H1 (cell line): Measurements from ENCODE around the gene ARHGAP26. TPM values are rescaled to one million over a fixed set of nuclear protein-coding genes. Genes with fewer than 3 reads are reported as not detected.

Experiments
- CTCF ChIA-PET: fragments of 300-600 bp; sonication (Branson Sonifier 250); formaldehyde crosslinking; loops from one replicate; lab custom pipeline; 2021; ENCODE audit not compliant: partially characterized antibody; lab: Charles Lee
- POLR2A ChIA-PET: fragments of 300-600 bp; sonication (Branson Sonifier 250); formaldehyde crosslinking; loops from one replicate; lab custom pipeline; 2021; ENCODE audit warnings: inconsistent platforms; ENCODE audit not compliant: partially characterized antibody; lab: Charles Lee
- DNase-seq, 2 experiments: peaks; one replicate each; pipeline versions ENCODE4 v3.0.0 to v3.0.0-alpha.2; 2010 to 2022; ENCODE audit warnings: low spot score in 2 of 2, low read depth in 1 of 2, mixed read lengths in 1 of 2
- FAIRE-seq: peaks from 2 replicates; lab custom pipeline; 2011; peaks lifted over from hg19 to GRCh38; lab: Jason Lieb, UNC
- H2AFZ ChIP-seq: 2 replicates; pipeline ENCODE4 v1.8.1; 2012; ENCODE audit warnings: low read length, inconsistent platforms
- H2AK5ac ChIP-seq: 2 replicates; pipeline ENCODE4 v1.6.1; 2013; ENCODE audit warnings: low read depth, low read length
- H2BK120ac ChIP-seq: replicated peaks from 2 replicates; pipeline ENCODE3; 2013; ENCODE audit warnings: low read depth, low read length, inconsistent platforms
- H2BK12ac ChIP-seq: 2 replicates; pipeline ENCODE4 v1.6.1; 2013; ENCODE audit warnings: low read depth, low read length
- H2BK15ac ChIP-seq: 2 replicates; pipeline ENCODE4 v1.6.1; 2013; ENCODE audit warnings: low read length
- H2BK20ac ChIP-seq: 2 replicates; pipeline ENCODE4 v1.6.1; 2013; ENCODE audit warnings: low read length
- H2BK5ac ChIP-seq: 2 replicates; pipeline ENCODE4 v1.6.1; 2013; ENCODE audit warnings: low read depth, low read length
- H3K14ac ChIP-seq: 2 replicates; pipeline ENCODE4 v1.6.1; 2013; ENCODE audit warnings: inconsistent platforms; ENCODE audit not compliant: insufficient read length
- H3K18ac ChIP-seq: 2 replicates; pipeline ENCODE4 v1.6.1; 2013; ENCODE audit warnings: low read length; ENCODE audit errors: extremely low read depth
- H3K23ac ChIP-seq: 2 replicates; pipeline ENCODE4 v1.6.1; 2013; ENCODE audit warnings: inconsistent platforms; ENCODE audit not compliant: insufficient read length
- H3K23me2 ChIP-seq: 2 replicates; pipeline ENCODE4 v1.6.1; 2013; ENCODE audit warnings: low read depth, low read length
- H3K27ac ChIP-seq: 2 replicates; pipeline ENCODE4 v1.6.1; 2011; ENCODE audit warnings: low read depth, low read length, inconsistent platforms
- H3K27me3 ChIP-seq, 4 experiments: replicated peaks in 1 of 4; 1 replicate in 1 of 4; 2 replicates in 3 of 4; pipeline versions ENCODE4 v1.6.1 to v1.8.1; 2011 to 2013; ENCODE audit warnings: low read length in 3 of 4, mild to moderate bottlenecking in 3 of 4, inconsistent platforms in 2 of 4, mixed read lengths in 2 of 4, moderate library complexity in 1 of 4; ENCODE audit not compliant: control insufficient read depth in 3 of 4, insufficient read depth in 3 of 4; ENCODE audit errors: extremely low read depth in 1 of 4
- H3K36me3 ChIP-seq, 4 experiments: 2 replicates each; pipeline versions ENCODE4 v1.6.1 to v1.8.1; 2011 to 2013; ENCODE audit warnings: mild to moderate bottlenecking in 4 of 4, low read length in 3 of 4, moderate library complexity in 2 of 4, control low read depth in 1 of 4, inconsistent platforms in 1 of 4; ENCODE audit not compliant: insufficient read depth in 4 of 4, control insufficient read depth in 2 of 4
- H3K4ac ChIP-seq: replicated peaks from 2 replicates; pipeline ENCODE3; 2013; ENCODE audit warnings: low read length, low read depth, mixed read lengths, inconsistent platforms; ENCODE audit not compliant: insufficient read length
- H3K4me1 ChIP-seq, 4 experiments: replicated peaks in 1 of 4; 1 replicate in 1 of 4; 2 replicates in 3 of 4; pipeline versions ENCODE4 v1.6.1 to v1.8.1; 2011 to 2013; ENCODE audit warnings: low read length in 3 of 4, inconsistent platforms in 2 of 4, mixed read lengths in 1 of 4; ENCODE audit not compliant: insufficient read depth in 4 of 4, control insufficient read depth in 3 of 4
- H3K4me2 ChIP-seq, 2 experiments: 2 replicates each; pipeline versions ENCODE4 v1.6.1 to v1.8.1; 2011 to 2013; ENCODE audit warnings: low read depth in 2 of 2, low read length in 2 of 2, control low read depth in 1 of 2, inconsistent platforms in 1 of 2, mild to moderate bottlenecking in 1 of 2; ENCODE audit not compliant: insufficient read depth in 1 of 2
- H3K4me3 ChIP-seq, 4 experiments: fragments of 200-600, 300-600 bp in 1 of 4; sonication (generic), shearing (Covaris generic), sonication (Bioruptor Twin) in 1 of 4; 2 replicates each; pipeline versions ENCODE4 v1.5.1 to v1.8.1; 2011 to 2016; ENCODE audit warnings: low read length in 4 of 4, low read depth in 3 of 4, control low read depth in 2 of 4, inconsistent platforms in 2 of 4, mild to moderate bottlenecking in 2 of 4, mixed read lengths in 1 of 4, moderate library complexity in 1 of 4; ENCODE audit not compliant: insufficient read depth in 2 of 4; ENCODE audit errors: extremely low read depth in 1 of 4
- H3K56ac ChIP-seq: replicated peaks from 2 replicates; pipeline ENCODE3; 2013; ENCODE audit warnings: low read depth, mild to moderate bottlenecking, mixed read lengths, low read length, inconsistent platforms; ENCODE audit not compliant: insufficient read length
- H3K79me1 ChIP-seq: 2 replicates; pipeline ENCODE4 v1.6.1; 2013; ENCODE audit warnings: low read depth, low read length, control low read depth
- H3K79me2 ChIP-seq, 2 experiments: 2 replicates each; pipeline versions ENCODE4 v1.6.1 to v1.8.1; 2012 to 2013; ENCODE audit warnings: low read length in 2 of 2, mild to moderate bottlenecking in 2 of 2, inconsistent platforms in 1 of 2; ENCODE audit not compliant: insufficient read depth in 2 of 2, control insufficient read depth in 1 of 2
- H3K9ac ChIP-seq, 4 experiments: replicated peaks in 1 of 4; 1 replicate in 1 of 4; 2 replicates in 3 of 4; pipeline versions ENCODE4 v1.6.1 to v1.8.1; 2011 to 2013; ENCODE audit warnings: low read depth in 3 of 4, low read length in 3 of 4, control low read depth in 2 of 4, mild to moderate bottlenecking in 2 of 4, moderate library complexity in 2 of 4, inconsistent platforms in 1 of 4; ENCODE audit errors: extremely low read depth in 1 of 4
- H3K9me3 ChIP-seq, 2 experiments: 2 replicates each; pipeline versions ENCODE4 v1.6.1 to v1.8.1; 2012 to 2013; ENCODE audit warnings: mild to moderate bottlenecking in 2 of 2, moderate library complexity in 2 of 2, control low read depth in 1 of 2, inconsistent platforms in 1 of 2, low read depth in 1 of 2, low read length in 1 of 2, mixed read lengths in 1 of 2; ENCODE audit not compliant: insufficient read depth in 2 of 2
- H4K20me1 ChIP-seq, 2 experiments: replicated peaks in 1 of 2; 2 replicates each; pipeline versions ENCODE3 to v1.8.1; 2011 to 2013; ENCODE audit warnings: inconsistent platforms in 2 of 2, low read length in 2 of 2, mild to moderate bottlenecking in 1 of 2; ENCODE audit not compliant: insufficient read depth in 2 of 2, control insufficient read depth in 1 of 2
- H4K5ac ChIP-seq: 2 replicates; pipeline ENCODE4 v1.6.1; 2013; ENCODE audit warnings: low read length, low read depth, mixed read lengths, inconsistent platforms; ENCODE audit not compliant: insufficient read length
- H4K8ac ChIP-seq: 2 replicates; pipeline ENCODE4 v1.8.0; 2013; ENCODE audit warnings: mild to moderate bottlenecking, moderate library complexity, low read length, inconsistent platforms; ENCODE audit not compliant: insufficient read depth; ENCODE audit errors: extremely low read depth
- H4K91ac ChIP-seq: replicated peaks from 2 replicates; pipeline ENCODE3; 2013; ENCODE audit warnings: low read length, mixed read lengths, inconsistent platforms; ENCODE audit not compliant: insufficient read length
- HDAC2 ChIP-seq, 2 experiments: fragments of 300-600 bp in 1 of 2; sonication (generic) in 1 of 2; IDR thresholded peaks; 2 replicates each; pipeline ENCODE4 v1.6.1; 2011 to 2012; ENCODE audit warnings: low read depth in 2 of 2, low read length in 2 of 2, mild to moderate bottlenecking in 2 of 2, moderate library complexity in 2 of 2, borderline replicate concordance in 1 of 2, inconsistent platforms in 1 of 2
- WGBS, 2 experiments: shearing (Covaris generic) in 1 of 2; methylation state at CpG; one replicate each; pipeline versions ENCODE4 v1.1.6 to v1.1.7; 2013 to 2015; ENCODE audit warnings: low lambda C conversion rate in 2 of 2, mixed read lengths in 2 of 2, inconsistent platforms in 1 of 2, low coverage in 1 of 2, missing lambda C conversion rate in 1 of 2; ENCODE audit not compliant: insufficient replicate concordance in 2 of 2, insufficient coverage in 1 of 2, insufficient read length in 1 of 2; ENCODE audit errors: extremely low coverage in 1 of 2, missing lambda C conversion rate in 1 of 2; 5-methylcytosine and 5-hydroxymethylcytosine counted together
- polyA plus RNA-seq, 7 experiments: library from polyadenylated mRNA; depleted of rRNA in 3 of 7; stranded (reverse) in 5 of 7; unstranded in 2 of 7; fragments of >200 nt in 5 of 7; fragments of 200-250 nt in 2 of 7; gene quantifications; 1 replicate in 5 of 7; 2 replicates in 1 of 7; 4 replicates in 1 of 7; pipeline versions ENCODE4 v1.2.1 to v1.2.3, GENCODE V29; 2011 to 2013; ENCODE audit warnings: missing spikeins in 2 of 7, mixed read lengths in 2 of 7
- total RNA-seq: library from RNA; stranded (reverse); fragmentation: NEBNext Ultra II Directional; extraction: Animal tissue kit (Norgen Biotek cat#: 25700); gene quantifications from 2 replicates; pipeline ENCODE4 v1.2.1, GENCODE V29; 2021

Gene ARHGAP26
- total and polyA plus RNA-seq, 2 of the 8 experiments (the other 6 are each of a cell fraction or from before 2014, with no cell fraction given) = 7.1 to 24.8 TPM

DNA sequence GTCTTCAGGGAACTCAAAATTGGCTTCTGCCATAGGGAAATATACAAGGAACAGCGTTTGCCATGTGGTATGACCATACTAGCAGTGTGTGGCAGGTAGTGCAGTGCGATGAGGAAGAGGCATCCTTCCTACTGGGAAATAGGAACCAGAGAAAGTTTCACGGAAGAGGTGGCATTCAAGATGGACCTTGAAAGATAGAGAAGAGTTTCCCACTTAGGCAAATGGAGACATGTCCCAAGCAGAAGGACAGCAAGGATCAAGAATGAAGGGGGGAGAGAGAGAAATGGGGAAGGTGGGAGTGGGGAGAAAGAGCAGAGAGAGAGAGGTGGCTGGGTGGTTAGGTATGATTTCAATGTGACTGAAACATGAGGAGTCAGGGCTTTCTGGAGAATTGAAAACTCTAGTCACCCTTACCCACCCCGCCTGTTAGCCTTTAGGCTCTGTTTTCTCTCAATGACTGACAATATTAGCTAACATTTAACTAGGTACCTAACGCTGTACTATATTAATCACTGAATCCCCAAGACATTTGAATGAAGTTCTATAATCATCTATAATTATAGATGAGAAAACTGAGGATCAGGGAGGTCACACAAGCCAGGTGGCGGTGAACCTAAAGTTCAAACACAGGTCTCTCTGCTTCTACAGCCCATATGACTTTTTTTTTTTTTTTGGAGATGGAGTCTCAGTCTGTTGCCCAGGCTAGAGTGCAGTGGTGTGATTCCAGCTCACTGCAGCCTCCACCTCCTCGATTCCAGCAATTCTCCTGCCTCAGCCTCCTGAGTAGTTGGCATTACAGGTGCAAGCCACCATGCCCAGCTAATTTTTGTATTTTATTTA lies 462.0 kb downstream of the ARHGAP26 start:
- Histone ChIP-seq H4K91ac (no peak overlapping the region), H3K23me2 (no peaks in the 10 kb centered on the region), H3K79me1 (no peaks in the 10 kb centered on the region), H3K9me3 (no peaks in the 10 kb centered on the region), H2BK120ac (no peak overlapping the region), H2BK5ac (no peak overlapping the region), H3K79me2 (no peaks in the 10 kb centered on the region), H3K4me1 (peaks cover 0 to 7% (median 3%) of the 10 kb centered on the region in 4 experiments; a peak in 4 of 7 replicates), H3K14ac (no peak overlapping the region), H2AK5ac (no peak overlapping the region), H2BK20ac (no peak overlapping the region), H3K23ac (no peak overlapping the region), H3K18ac (no peak overlapping the region), H2AFZ (no peak overlapping the region), H3K36me3 (no peaks in the 10 kb centered on the region), H3K27ac (no peak overlapping the region), H2BK15ac (0 out of 2 replicates have a peak overlapping the region, but pooled peaks have one; percentile 10), H4K8ac (no peak overlapping the region), H3K4me3 (no peak overlapping the region), H4K20me1 (no peaks in the 10 kb centered on the region), H2BK12ac (no peak overlapping the region), H3K9ac (no peak overlapping the region), H3K4me2 (no peak overlapping the region), H3K56ac (no peak overlapping the region), H3K4ac (no peak overlapping the region), H3K27me3 (no peaks in the 10 kb centered on the region), H4K5ac (no peak overlapping the region)
- DNase-seq = no peak
- no peak for FAIRE-seq
- ChIA-PET POLR2A (no interaction called here), CTCF (interaction anchor here (0.6 to 1.7 kb wide), 3 partner anchors 24 to 1027 kb away, joined by 3 to 6 read pairs (median 4); no protein-coding TSS in a partner anchor)
- TF ChIP-seq HDAC2 (IDR thresholded peaks at IDR 0.05; ENCODE audit: borderline replicate concordance in 1 of 2, low read depth in 2 of 2, low read length in 2 of 2) = no peak
- WGBS, 2 experiments = 93% methylated on average over 7 of the region's 7 CpGs; no CpG with 5 or more reads in 1 of the 2 experiments
